ENCODE measurements around the gene LRMDA. TPM values are rescaled to one million over a fixed set of nuclear protein-coding genes. Genes with fewer than 3 reads are reported as not detected.

The LRMDA gene
- total and polyA plus RNA-seq, 2 of the 13 experiments (the other 11 are each of a cell fraction or from before 2014, with no cell fraction given) = 13.4 to 22.0 TPM

DNA sequence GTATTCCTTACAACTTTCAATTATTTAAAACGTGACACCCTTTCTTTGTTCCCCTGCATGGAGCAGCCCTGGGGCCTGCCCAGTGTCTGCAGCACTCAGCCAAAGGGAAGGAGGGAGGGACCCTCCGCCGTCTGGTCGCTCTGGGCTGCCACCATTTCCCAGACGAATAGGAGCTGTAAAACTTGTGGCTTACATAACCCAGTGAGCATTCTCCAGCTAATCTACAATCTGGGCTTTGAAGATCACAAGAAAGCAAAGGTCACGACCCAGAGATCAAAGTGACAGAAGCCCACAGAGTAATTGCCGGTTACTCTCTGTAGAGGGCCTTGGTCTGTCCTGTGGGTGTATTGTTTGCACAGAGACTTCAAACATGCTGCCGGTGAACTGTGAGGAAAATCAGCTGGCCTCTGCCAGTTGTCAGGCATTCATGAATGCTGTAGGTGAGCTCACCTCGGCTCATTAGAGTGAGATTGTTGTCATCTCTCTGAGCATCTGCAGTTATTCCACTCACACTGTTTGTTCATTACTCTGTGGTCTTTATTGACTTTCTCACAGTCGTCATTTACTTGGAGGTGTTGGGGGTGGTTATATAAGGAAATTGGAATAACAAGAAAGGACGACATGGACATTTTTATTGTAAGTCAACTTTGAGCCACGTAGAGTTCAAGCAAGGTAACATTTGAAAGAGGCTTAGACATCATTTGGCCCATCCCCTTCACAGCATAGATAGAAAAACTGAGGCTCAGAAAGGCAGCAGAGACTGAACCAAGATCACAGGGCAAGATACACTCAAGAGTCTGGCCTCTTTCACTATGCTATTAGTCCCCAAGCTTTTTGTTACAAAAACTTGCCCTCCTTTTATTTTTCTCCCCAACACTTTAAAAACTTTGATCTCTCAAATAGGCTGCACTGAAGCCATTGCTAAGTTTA lies 619.8 kb downstream of the LRMDA start (continued):
- TF ChIP-seq, protein P1, sequence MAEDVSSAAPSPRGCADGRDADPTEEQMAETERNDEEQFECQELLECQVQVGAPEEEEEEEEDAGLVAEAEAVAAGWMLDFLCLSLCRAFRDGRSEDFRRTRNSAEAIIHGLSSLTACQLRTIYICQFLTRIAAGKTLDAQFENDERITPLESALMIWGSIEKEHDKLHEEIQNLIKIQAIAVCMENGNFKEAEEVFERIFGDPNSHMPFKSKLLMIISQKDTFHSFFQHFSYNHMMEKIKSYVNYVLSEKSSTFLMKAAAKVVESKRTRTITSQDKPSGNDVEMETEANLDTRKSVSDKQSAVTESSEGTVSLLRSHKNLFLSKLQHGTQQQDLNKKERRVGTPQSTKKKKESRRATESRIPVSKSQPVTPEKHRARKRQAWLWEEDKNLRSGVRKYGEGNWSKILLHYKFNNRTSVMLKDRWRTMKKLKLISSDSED (CRISPR knock-in tag; IDR thresholded peaks at IDR 0.05) = no peak
- TF ChIP-seq ZNF44 (CRISPR knock-in tag; IDR thresholded peaks at IDR 0.05) (0 out of 2 replicates have a peak, but pooled peaks have one; percentile 60), NCOR1 (IDR thresholded peaks at IDR 0.05; ENCODE audit: borderline replicate concordance, low read length) (peak; percentile 99), FOXK2 (IDR thresholded peaks at IDR 0.05) (peak; percentile 66; the same call in 1 of the 2 replicates), ZSCAN25 (CRISPR knock-in tag; IDR thresholded peaks at IDR 0.05) (peak; percentile 73; the same call in 1 of the 2 replicates), KLF9 (CRISPR knock-in tag; IDR thresholded peaks at IDR 0.05; ENCODE audit: low read depth) (0 out of 2 replicates have a peak, but pooled peaks have one; percentile 28), FOSL1 (CRISPR knock-in tag; IDR thresholded peaks at IDR 0.05; ENCODE audit: borderline replicate concordance) (no peak), MATR3 (CRISPR knock-in tag; IDR thresholded peaks at IDR 0.05) (no peak), NPAS2 (CRISPR knock-in tag; IDR thresholded peaks at IDR 0.05; ENCODE audit: borderline replicate concordance) (no peak), ZNF30 (CRISPR knock-in tag; IDR thresholded peaks at IDR 0.05) (no peak), ZNF7 (CRISPR knock-in tag; IDR thresholded peaks at IDR 0.05) (no peak)
- TF ChIP-seq, protein P2, sequence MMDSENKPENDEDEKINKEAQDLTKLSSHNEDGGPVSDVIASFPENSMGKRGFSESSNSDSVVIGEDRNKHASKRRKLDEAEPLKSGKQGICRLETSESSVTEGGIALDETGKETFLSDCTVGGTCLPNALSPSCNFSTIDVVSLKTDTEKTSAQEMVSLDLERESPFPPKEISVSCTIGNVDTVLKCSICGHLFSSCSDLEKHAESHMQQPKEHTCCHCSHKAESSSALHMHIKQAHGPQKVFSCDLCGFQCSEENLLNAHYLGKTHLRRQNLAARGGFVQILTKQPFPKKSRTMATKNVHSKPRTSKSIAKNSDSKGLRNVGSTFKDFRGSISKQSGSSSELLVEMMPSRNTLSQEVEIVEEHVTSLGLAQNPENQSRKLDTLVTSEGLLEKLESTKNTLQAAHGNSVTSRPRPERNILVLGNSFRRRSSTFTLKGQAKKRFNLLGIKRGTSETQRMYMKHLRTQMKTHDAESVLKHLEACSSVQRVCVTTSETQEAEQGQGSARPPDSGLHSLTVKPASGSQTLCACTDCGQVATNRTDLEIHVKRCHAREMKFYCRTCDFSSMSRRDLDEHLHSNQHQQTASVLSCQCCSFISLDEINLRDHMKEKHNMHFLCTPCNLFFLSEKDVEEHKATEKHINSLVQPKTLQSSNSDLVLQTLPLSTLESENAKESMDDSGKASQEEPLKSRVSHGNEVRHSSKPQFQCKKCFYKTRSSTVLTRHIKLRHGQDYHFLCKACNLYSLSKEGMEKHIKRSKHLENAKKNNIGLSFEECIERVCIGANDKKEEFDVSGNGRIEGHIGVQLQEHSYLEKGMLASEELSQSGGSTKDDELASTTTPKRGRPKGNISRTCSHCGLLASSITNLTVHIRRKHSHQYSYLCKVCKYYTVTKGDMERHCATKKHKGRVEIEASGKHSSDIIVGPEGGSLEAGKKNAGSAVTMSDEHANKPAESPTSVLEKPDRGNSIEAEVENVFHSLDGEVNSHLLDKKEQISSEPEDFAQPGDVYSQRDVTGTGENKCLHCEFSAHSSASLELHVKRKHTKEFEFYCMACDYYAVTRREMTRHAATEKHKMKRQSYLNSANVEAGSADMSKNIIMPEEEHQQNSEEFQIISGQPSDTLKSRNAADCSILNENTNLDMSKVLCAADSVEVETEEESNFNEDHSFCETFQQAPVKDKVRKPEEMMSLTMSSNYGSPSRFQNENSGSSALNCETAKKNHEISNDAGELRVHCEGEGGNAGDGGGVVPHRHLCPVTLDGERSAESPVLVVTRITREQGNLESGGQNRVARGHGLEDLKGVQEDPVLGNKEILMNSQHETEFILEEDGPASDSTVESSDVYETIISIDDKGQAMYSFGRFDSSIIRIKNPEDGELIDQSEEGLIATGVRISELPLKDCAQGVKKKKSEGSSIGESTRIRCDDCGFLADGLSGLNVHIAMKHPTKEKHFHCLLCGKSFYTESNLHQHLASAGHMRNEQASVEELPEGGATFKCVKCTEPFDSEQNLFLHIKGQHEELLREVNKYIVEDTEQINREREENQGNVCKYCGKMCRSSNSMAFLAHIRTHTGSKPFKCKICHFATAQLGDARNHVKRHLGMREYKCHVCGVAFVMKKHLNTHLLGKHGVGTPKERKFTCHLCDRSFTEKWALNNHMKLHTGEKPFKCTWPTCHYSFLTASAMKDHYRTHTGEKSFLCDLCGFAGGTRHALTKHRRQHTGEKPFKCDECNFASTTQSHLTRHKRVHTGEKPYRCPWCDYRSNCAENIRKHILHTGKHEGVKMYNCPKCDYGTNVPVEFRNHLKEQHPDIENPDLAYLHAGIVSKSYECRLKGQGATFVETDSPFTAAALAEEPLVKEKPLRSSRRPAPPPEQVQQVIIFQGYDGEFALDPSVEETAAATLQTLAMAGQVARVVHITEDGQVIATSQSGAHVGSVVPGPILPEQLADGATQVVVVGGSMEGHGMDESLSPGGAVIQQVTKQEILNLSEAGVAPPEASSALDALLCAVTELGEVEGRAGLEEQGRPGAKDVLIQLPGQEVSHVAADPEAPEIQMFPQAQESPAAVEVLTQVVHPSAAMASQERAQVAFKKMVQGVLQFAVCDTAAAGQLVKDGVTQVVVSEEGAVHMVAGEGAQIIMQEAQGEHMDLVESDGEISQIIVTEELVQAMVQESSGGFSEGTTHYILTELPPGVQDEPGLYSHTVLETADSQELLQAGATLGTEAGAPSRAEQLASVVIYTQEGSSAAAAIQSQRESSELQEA (CRISPR knock-in tag; IDR thresholded peaks at IDR 0.05; ENCODE audit: not compliant biosample characterization) = no peak
- TF ChIP-seq, protein P3, sequence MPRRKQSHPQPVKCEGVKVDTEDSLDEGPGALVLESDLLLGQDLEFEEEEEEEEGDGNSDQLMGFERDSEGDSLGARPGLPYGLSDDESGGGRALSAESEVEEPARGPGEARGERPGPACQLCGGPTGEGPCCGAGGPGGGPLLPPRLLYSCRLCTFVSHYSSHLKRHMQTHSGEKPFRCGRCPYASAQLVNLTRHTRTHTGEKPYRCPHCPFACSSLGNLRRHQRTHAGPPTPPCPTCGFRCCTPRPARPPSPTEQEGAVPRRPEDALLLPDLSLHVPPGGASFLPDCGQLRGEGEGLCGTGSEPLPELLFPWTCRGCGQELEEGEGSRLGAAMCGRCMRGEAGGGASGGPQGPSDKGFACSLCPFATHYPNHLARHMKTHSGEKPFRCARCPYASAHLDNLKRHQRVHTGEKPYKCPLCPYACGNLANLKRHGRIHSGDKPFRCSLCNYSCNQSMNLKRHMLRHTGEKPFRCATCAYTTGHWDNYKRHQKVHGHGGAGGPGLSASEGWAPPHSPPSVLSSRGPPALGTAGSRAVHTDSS (CRISPR knock-in tag; conservative IDR thresholded peaks at IDR 0.05) = no peak
- TF ChIP-seq, protein P4, sequence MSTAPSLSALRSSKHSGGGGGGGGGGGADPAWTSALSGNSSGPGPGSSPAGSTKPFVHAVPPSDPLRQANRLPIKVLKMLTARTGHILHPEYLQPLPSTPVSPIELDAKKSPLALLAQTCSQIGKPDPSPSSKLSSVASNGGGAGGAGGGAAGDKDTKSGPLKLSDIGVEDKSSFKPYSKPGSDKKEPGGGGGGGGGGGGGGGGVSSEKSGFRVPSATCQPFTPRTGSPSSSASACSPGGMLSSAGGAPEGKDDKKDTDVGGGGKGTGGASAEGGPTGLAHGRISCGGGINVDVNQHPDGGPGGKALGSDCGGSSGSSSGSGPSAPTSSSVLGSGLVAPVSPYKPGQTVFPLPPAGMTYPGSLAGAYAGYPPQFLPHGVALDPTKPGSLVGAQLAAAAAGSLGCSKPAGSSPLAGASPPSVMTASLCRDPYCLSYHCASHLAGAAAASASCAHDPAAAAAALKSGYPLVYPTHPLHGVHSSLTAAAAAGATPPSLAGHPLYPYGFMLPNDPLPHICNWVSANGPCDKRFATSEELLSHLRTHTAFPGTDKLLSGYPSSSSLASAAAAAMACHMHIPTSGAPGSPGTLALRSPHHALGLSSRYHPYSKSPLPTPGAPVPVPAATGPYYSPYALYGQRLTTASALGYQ (CRISPR knock-in tag; IDR thresholded peaks at IDR 0.05) = peak; percentile 99

All from HepG2 (cell line).